Tongue (tissue), 2 donors: Measurements from ENCODE around the gene ZBTB34. TPM values are rescaled to one million over a fixed set of nuclear protein-coding genes. Genes with fewer than 3 reads are reported as not detected.

Source experiments
- DNase-seq: peaks from one replicate; pipeline ENCODE4 v3.0.0-alpha.2; 2015
- total RNA-seq: library from RNA; depleted of rRNA; stranded (reverse); fragments of >200 nt; gene quantifications from one replicate; pipeline ENCODE4 v1.2.3, GENCODE V29; 2014

ZBTB34 gene
- total RNA-seq, 1 donor from 2014 or later = 17.6 TPM

DNA sequence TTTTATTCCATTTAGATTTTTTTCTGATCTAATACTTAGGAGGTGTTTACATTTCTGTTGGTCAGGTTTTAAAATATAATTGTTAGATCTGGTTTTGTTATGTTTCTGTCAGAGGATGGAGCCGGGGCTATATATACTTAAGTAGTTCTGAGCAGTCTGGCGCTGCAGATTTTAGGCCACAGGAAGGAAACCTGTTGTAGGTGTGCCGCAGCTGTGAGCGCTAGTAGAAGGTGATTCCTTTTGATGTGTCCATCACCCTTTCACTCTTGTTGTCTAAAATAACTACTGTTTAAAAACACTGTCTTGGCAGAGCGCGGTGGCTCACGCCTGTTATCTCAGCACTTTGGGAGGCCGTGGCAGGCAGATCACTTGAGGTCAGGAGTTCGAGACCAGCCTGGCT lies 17.0 kb downstream of the ZBTB34 start:
- no peak for DNase-seq

- DNase-seq = no peak
Observed at GRCh38 chr9:126879288-126879687, 18.8 kb downstream of the ZBTB34 start.

- no peak for DNase-seq
Observed at GRCh38 chr9:126880226-126880946, 19.9 kb downstream of the ZBTB34 start.

DNA sequence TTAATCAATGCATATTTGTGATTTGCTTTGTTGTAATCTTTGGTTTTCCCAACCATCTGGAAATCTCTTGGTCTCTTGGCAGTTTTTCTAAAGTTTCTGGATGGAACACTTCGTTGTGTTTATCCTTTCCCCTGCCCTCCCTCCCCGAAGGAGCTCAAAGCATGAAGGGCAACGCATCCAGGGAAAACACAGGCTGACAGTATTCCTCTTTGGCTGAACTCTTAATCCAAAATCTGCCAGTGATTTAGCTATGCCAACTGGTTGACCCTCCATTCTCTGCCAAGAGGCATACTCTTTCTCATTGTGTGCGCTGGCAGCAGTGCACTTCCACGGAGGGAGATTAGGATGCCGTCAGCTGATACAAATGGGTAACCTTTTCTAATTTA lies 20.5 kb downstream of the ZBTB34 start:
- DNase-seq = peak; percentile 59

DNA sequence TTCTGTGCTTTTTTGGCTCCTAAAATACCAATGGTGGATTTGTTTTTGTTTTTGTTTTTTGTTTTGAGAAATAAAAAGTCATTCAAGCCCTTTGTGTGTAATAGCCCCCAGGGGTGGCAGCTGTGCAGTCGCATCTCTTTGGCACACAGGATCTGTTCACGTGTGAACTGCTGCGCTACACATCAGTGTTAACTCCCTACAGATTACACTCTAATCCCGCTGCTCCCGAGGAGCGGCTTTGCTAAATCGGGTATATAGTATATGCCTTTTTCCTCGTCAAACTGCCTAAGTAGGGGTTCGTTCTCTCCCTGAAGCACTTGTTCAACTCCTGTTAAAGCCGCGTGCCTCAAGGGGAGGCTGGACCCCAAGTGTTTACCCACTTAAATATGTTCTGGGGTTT lies 22.3 kb downstream of the ZBTB34 start:
- no peak for DNase-seq

DNA sequence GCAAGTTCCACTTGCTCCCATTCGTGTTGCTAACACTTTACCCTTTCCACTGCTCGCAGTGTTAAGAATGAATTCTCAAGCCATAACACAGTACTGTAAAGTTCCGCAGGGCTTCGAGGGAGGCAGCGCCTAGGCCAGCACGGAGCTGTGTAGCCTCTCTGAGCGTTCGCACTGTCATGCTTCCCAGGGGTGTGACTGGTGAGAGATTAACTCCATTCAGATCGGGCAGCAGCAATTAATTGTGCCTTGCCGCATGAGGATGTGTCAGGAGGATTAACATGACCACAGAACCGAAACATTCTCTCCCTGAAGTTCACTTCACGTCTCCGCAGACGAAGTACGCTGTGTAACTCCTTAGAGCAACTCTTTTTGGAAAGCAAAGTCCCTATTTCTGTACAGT lies 23.2 kb downstream of the ZBTB34 start:
- DNase-seq = no peak

DNA sequence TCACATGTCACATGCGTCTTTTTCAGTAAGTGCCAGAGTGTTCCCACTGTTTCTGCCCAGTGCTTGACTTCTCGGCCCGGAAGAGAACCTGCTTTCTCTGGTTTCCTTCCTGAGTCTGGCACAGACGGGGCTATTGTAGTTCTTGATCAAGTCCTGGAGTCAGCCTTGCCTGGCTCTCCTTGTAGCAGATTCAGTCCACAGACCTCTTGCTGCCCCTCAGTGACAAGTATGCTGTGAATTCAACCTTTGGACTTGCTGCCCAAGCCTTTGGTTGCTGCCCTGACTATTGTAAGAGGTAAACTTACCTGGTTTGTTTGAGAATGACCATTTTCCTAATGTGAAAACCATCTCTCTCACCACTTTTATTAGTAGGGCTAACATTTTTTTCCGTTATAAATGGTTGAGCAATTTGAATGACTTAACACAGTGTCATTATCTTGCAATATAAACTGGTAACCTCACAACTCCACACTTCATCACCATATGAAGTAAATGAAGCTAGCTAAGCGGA lies 24.7 kb downstream of the ZBTB34 start:
- DNase-seq = no peak

- no peak for DNase-seq
Observed at GRCh38 chr9:126886034-126886822, 25.8 kb downstream of the ZBTB34 start.

DNA sequence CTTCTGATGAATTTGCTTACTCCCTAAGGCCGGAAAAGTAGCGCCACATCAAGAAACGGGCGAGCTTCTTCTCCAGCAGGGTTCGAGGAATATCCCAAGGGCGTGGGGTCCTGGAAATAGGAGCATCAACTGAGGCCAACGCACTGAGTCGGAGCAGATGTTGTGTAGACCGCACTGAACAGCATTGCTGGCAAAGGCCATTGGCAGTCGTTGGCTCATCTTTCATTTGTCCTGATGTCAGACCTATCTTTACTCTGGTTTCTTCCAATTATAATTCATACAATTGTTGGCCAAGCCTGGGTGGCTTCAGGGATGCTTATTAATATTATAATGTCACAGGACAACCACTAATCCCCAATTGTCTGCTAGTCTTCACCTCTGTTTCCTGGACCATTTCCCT lies 26.5 kb downstream of the ZBTB34 start:
- DNase-seq = no peak

DNA sequence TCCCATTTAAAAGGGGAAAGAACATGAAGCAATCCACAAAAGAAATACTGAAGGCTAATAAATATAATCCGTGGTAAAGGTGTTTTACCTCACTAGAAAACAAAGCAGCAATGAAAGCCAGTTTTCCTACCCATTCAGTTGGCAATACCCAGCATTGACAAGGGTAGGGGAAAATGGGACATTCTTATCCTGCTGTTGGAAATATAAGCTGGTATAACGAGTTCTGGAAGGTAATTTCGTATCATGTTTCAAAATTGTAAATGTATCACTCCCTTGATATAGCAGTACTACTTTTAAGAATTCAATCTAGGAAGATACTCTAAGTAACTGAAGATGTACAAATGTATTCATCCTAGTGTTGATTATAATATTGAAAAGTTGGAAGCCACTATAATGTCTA lies 31.2 kb downstream of the ZBTB34 start:
- no peak for DNase-seq

GRCh38 chr9:126893079-126893478 lies 32.6 kb downstream of the ZBTB34 start:
- DNase-seq = no peak

GRCh38 chr9:126894052-126894603 lies 33.7 kb downstream of the ZBTB34 start:
- DNase-seq = no peak

GRCh38 chr9:126902210-126902609 lies 41.8 kb downstream of the ZBTB34 start:
- no peak for DNase-seq

DNA sequence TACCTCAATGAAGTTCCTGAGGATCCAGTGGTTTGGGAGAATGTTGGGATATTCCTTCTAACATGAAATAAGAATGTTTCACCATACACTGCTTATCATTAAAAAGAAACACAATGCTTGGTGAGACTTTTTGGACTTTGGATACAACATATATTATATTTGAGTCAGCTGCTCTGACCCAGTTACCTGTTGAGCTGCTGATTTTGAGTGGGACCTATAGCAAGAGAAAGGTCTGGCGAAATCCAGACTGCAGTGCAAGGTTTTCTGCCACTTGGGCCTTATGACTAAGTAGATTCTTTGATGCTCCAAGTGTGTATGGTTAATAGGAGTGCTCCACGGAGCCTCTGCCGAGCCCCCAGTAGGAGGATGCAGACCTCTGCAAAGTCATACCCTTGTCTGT lies 44.1 kb downstream of the ZBTB34 start:
- no peak for DNase-seq

GRCh38 chr9:126906091-126906490 lies 45.7 kb downstream of the ZBTB34 start:
- DNase-seq = no peak

DNA sequence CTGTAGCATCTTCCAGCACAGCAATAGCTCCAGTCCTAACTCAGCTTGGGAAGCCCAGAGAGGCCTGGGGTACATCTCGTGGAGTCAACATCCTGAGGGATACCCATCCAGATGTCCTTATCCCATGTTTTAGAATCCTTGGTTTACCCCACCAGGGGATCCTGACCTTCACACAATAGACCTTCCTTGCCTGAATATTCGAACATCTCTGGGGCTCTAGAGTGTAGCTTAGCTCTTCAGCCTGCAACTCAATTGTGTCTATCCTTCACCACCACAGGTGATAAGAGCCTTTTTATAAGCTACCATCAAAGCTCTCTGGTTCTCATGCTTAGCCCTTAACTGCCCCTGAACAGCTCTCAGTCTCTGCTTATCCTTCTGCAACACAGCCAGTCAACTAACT lies 46.6 kb downstream of the ZBTB34 start:
- no peak for DNase-seq

DNA sequence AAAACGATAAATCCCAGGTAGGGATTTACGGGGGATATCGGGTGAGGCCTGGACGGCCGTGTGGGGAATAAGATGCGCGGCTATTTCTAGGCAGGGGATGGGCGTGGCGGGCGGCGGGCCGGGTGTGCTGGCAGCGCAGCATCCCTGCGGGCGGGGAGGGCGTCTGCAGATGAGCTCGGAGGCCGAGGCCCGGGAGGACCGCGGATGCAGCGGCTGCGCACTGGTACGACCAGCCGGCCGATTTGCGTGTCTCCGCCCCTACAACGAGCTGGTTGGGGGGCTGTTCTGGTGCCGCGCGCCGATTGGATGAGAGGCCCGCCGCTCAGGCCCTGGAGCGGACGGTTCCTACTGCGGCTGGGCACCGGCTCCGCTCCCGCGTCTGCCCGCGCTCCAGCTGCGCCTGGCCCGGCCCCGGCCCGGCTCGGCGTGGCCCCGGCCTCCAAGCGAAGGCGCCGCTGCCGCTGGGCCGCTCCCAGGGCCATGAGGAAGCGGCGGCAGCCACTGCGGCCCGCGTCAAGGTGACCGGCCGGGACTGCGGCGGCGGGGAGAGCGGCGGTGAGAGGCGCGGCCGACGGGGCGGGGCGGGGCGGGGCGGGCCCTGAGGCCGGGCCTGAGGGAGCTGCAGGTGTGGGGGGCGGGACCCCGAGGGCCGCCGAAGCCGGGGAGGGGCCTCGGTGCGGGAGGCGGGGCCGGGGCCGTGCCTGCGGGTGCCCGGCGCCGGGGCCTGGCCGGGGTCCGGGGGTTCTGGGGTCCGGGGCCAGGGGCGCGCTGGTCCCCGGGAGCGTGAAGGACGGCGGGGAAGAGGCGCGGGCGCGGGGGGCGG lies 54.2 kb downstream of the ZBTB34 start, which contains the start of gene RALGPS1:
TSS of gene RALGPS1 (plus strand) at position 325 of the 823 bp plus-strand sequence. CDS start 47,508 bp downstream, outside the sequence.
- DNase-seq = peak; percentile 97

- peak; percentile 10 for DNase-seq
Observed at GRCh38 chr9:126915281-126915816, 54.9 kb downstream of the ZBTB34 start.

DNA sequence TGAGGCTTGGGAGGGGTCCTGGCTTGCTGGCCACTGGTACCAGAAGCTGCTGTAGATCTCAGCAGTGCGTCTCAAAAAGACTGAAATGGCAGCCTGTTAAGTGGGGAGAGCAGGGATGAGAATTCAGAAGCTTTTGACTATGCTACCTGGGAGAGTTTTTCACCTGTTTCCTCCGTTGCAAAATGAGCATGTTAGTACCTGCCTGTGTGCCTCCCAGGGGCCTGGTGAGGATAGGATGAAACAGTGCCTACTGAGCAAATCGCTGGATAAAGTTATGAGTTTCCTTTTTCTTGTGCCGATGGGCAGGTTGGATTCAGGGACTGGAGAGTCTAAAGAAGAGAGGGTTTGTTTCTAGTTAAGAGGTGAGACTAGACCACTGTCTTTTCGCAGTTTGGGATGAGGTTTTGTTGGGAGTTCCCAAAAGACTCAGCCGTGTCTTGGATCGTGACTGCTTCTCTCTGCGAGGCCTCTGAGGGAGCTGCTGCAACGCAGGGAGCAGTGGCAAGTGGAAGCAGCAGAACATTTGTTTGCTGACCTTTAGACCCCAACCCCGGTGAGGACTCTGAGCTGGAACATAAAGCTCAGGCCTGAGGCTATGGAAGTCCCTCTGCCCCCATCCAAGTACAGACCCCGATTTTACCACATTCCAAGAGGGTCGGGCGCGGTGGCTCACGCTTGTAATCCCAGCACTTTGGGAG lies 55.6 kb downstream of the ZBTB34 start:
- peak; percentile 22 for DNase-seq

DNA sequence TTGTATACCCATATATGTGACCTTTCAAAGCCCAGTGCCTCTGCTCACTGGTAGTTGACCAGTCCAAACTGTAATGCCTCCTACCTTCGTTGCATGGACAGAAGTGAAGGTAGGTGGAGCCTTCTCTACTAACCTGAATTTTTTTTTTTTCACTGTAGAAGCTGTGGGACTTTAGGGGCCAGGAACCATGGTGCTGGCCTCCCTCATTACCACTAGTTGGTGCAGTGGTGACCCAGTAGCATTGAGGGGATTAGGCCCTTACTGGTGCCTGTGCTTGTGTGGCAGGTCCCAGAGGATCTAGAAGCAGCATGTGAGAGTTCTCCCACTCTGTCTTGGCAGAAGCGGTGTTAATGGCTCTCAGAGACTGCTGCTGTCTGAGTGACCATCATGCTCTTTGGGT lies 56.5 kb downstream of the ZBTB34 start:
- DNase-seq = no peak

DNA sequence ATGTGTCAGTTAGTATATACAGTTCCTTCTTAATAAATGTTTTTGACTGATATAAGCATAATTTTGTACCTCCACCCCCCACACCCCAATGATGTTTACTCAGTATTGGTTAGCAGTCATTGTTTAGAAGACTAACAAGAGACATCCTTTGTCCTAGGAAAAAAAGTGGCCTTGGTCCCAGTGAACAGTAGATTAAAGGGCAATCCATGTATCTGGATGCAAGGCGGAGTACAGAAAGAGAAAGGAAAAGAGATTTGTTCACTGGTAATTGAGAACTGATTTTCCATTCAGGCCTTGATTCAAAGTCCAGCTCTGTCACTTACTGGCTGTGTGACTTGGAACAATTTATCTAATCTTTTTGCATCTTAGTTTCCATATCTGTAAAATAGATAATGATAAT lies 58.8 kb downstream of the ZBTB34 start:
- DNase-seq = no peak
